Neural cell (in vitro differentiated cells): Measurements from ENCODE around the gene NLN. TPM values are rescaled to one million over a fixed set of nuclear protein-coding genes. Genes with fewer than 3 reads are reported as not detected.
"Not testable (repeated sequence)": the region's sequence is repeated elsewhere in the genome, so short reads cannot be mapped to it uniquely, and the experiment has no call there.

Source experiments
- H2AFZ ChIP-seq: fragments of 200-600, 300-800 bp; sonication (generic), shearing (Covaris generic); 2 replicates; pipeline ENCODE4 v1.6.0; 2014; ENCODE audit warnings: low read depth, mild to moderate bottlenecking, antibody characterized with exemption, low read length, moderate library complexity
- H3F3A ChIP-seq: fragments of 200-600 bp; shearing (Covaris generic); 2 replicates; pipeline ENCODE4 v1.6.1; 2016; ENCODE audit warnings: mild to moderate bottlenecking, moderate library complexity, mixed read lengths, antibody characterized with exemption, low read length; ENCODE audit not compliant: insufficient read depth, poor library complexity, severe bottlenecking
- H3K27ac ChIP-seq: fragments of 200-600, 300-800 bp; sonication (generic), shearing (Covaris generic); 2 replicates; pipeline ENCODE4 v1.5.1; 2014; ENCODE audit warnings: mild to moderate bottlenecking, low read length, moderate library complexity
- H3K27me3 ChIP-seq: fragments of 300-800, 200-600 bp; sonication (generic), shearing (Covaris generic); 2 replicates; pipeline ENCODE4 v1.6.0; 2014; ENCODE audit warnings: mild to moderate bottlenecking, low read depth, low read length, moderate library complexity; ENCODE audit not compliant: insufficient read depth
- H3K36me3 ChIP-seq: fragments of 300-800, 200-600 bp; sonication (generic), shearing (Covaris generic); 2 replicates; pipeline ENCODE4 v1.5.1; 2014; ENCODE audit warnings: mild to moderate bottlenecking, antibody characterized with exemption, low read length, moderate library complexity; ENCODE audit not compliant: insufficient read depth
- H3K4me2 ChIP-seq: fragments of 300-800, 200-600 bp; sonication (generic), shearing (Covaris generic); 2 replicates; pipeline ENCODE4 v1.6.0; 2014; ENCODE audit warnings: mild to moderate bottlenecking, low read length
- H3K4me3 ChIP-seq: fragments of 300-800, 200-600 bp; sonication (generic), shearing (Covaris generic); 2 replicates; pipeline ENCODE4 v1.5.1; 2014; ENCODE audit warnings: mild to moderate bottlenecking, low read length, moderate library complexity
- H3K79me2 ChIP-seq: fragments of 200-600 bp; shearing (Covaris generic); replicated peaks from 2 replicates; pipeline ENCODE4 v1.6.0; 2014; ENCODE audit warnings: mild to moderate bottlenecking, low read length, moderate library complexity; ENCODE audit not compliant: insufficient read depth
- H3K9ac ChIP-seq: fragments of 300-800, 200-600 bp; sonication (generic), shearing (Covaris generic); 2 replicates; pipeline ENCODE4 v1.6.1; 2016; ENCODE audit warnings: mild to moderate bottlenecking, low read length, mixed read lengths
- H3K9me2 ChIP-seq: fragments of 200-600 bp; shearing (Covaris generic); 2 replicates; pipeline ENCODE4 v1.6.1; 2016; ENCODE audit warnings: mild to moderate bottlenecking, low read length, mixed read lengths; ENCODE audit not compliant: insufficient read depth
- H3K9me3 ChIP-seq: fragments of 200-600, 300-800 bp; sonication (generic), shearing (Covaris generic); 2 replicates; pipeline ENCODE4 v1.6.1; 2016; ENCODE audit warnings: mild to moderate bottlenecking, mixed run types, low read length, moderate library complexity, mixed read lengths
- H4K20me1 ChIP-seq: fragments of 200-600 bp; shearing (Covaris generic); 2 replicates; pipeline ENCODE4 v1.6.1; 2016; ENCODE audit warnings: mild to moderate bottlenecking, mixed run types; ENCODE audit not compliant: insufficient read depth
- CTCF ChIP-seq: fragments of 450-650 bp; IDR thresholded peaks from 2 replicates; pipeline ENCODE4 v1.5.1; 2014; ENCODE audit warnings: antibody characterized with exemption, mild to moderate bottlenecking, moderate library complexity; ENCODE audit not compliant: poor library complexity, severe bottlenecking
- EP300 ChIP-seq: fragments of 450-650 bp; conservative IDR thresholded peaks from 2 replicates; pipeline ENCODE4 v1.6.1; 2014; ENCODE audit warnings: antibody characterized with exemption, mild to moderate bottlenecking, moderate library complexity; ENCODE audit not compliant: poor library complexity, severe bottlenecking
- EZH2 ChIP-seq: fragments of 200-600, 300-800 bp; shearing (Covaris generic), sonication (generic); IDR thresholded peaks from 2 replicates; pipeline ENCODE4 v1.6.1; 2014; ENCODE audit warnings: antibody characterized with exemption, low read length, borderline replicate concordance, mild to moderate bottlenecking; ENCODE audit not compliant: insufficient read depth, poor library complexity, severe bottlenecking
- MXI1 ChIP-seq: fragments of 450-650 bp; conservative IDR thresholded peaks from 2 replicates; pipeline ENCODE4 v1.6.1; 2014; ENCODE audit warnings: antibody characterized with exemption, mild to moderate bottlenecking; ENCODE audit not compliant: poor library complexity, severe bottlenecking
- POLR2AphosphoS5 ChIP-seq: IDR thresholded peaks from 2 replicates; pipeline ENCODE4 v1.6.1; 2012
- RAD21 ChIP-seq: fragments of 450-650 bp; conservative IDR thresholded peaks from 2 replicates; pipeline ENCODE4 v1.6.1; 2014; ENCODE audit warnings: antibody characterized with exemption, mild to moderate bottlenecking, moderate library complexity
- REST ChIP-seq: IDR thresholded peaks from 2 replicates; pipeline ENCODE4 v1.6.1; 2012; ENCODE audit warnings: borderline replicate concordance
- SMC3 ChIP-seq: fragments of 450-650 bp; conservative IDR thresholded peaks from 2 replicates; pipeline ENCODE4 v1.6.1; 2014; ENCODE audit warnings: antibody characterized with exemption, mild to moderate bottlenecking, moderate library complexity; ENCODE audit not compliant: poor library complexity
- TAF1 ChIP-seq: IDR thresholded peaks from 2 replicates; pipeline ENCODE4 v1.6.1; 2012; ENCODE audit warnings: low read depth
- polyA plus RNA-seq: library from polyadenylated mRNA; depleted of rRNA; stranded (reverse); fragments of >200 nt; gene quantifications from 2 replicates; pipeline ENCODE4 v1.2.3, GENCODE V29; 2014

NLN gene
- polyA plus RNA-seq, 1 donor from 2014 or later = 18.7 TPM

- not testable (repeated sequence) for H2AFZ ChIP-seq, H3K9me2 ChIP-seq, H3F3A ChIP-seq, H4K20me1 ChIP-seq, H3K4me2 ChIP-seq, H3K4me3 ChIP-seq, H3K27ac ChIP-seq, H3K27me3 ChIP-seq, H3K9me3 ChIP-seq, H3K79me2 ChIP-seq, H3K36me3 ChIP-seq, H3K9ac ChIP-seq
Measured at GRCh38 chr5:65844763-65845162, 122.8 kb downstream of the NLN start.

GRCh38 chr5:65846101-65846500 is 124.1 kb downstream of the NLN start:
- Histone ChIP-seq H3K9ac (no peak overlapping the region), H3K4me2 (no peak overlapping the region), H3K36me3 (no peaks in the 10 kb centered on the region), H3K27me3 (no peaks in the 10 kb centered on the region), H3K9me2 (no peaks in the 10 kb centered on the region), H2AFZ (no peak overlapping the region), H3K27ac (no peak overlapping the region), H3K79me2 (no peaks in the 10 kb centered on the region), H3K4me3 (no peak overlapping the region), H3K9me3 (no peaks in the 10 kb centered on the region), H4K20me1 (no peaks in the 10 kb centered on the region), H3F3A (no peaks in the 10 kb centered on the region)
- TF ChIP-seq EP300 = no peak
- TF ChIP-seq SMC3 = no peak
- no peak for TF ChIP-seq EZH2

GRCh38 chr5:65847019-65847418 is 125.0 kb downstream of the NLN start:
- not testable (repeated sequence) for H3K36me3 ChIP-seq

GRCh38 chr5:65849918-65850317 is 127.9 kb downstream of the NLN start:
- not testable (repeated sequence) for H3K27me3 ChIP-seq, H3F3A ChIP-seq, H3K4me2 ChIP-seq, H2AFZ ChIP-seq, H4K20me1 ChIP-seq, H3K27ac ChIP-seq, H3K9me3 ChIP-seq, H3K9ac ChIP-seq, H3K9me2 ChIP-seq, H3K36me3 ChIP-seq, H3K4me3 ChIP-seq, H3K79me2 ChIP-seq

More at GRCh38 chr5:65847019-65847418, 125.0 kb downstream of the NLN start:
- H3K9ac ChIP-seq, H3K4me3 ChIP-seq, H4K20me1 ChIP-seq, H3K9me2 ChIP-seq, H3K79me2 ChIP-seq, H3F3A ChIP-seq, H3K27ac ChIP-seq, H3K27me3 ChIP-seq, H3K4me2 ChIP-seq, H3K9me3 ChIP-seq, H2AFZ ChIP-seq: not testable (repeated sequence)

- no peaks in the 10 kb centered on the region for H3K9me3 ChIP-seq
- no peaks in the 10 kb centered on the region for H4K20me1 ChIP-seq
- no peak for TF ChIP-seq RAD21
- TF ChIP-seq TAF1 = no peak
- no peak for TF ChIP-seq EZH2
- TF ChIP-seq SMC3 = no peak
- no peak for TF ChIP-seq POLR2AphosphoS5
- no peak for TF ChIP-seq REST
- TF ChIP-seq CTCF = no peak
- no peak for TF ChIP-seq EP300
- no peak for TF ChIP-seq MXI1
- no peak overlapping the region for H2AFZ ChIP-seq
- no peak overlapping the region for H3K4me3 ChIP-seq
- H3K36me3 ChIP-seq = no peaks in the 10 kb centered on the region
- H3K9me2 ChIP-seq = no peaks in the 10 kb centered on the region
- no peaks in the 10 kb centered on the region for H3K79me2 ChIP-seq
- no peak overlapping the region for H3K4me2 ChIP-seq
- H3F3A ChIP-seq = no peaks in the 10 kb centered on the region
- no peaks in the 10 kb centered on the region for H3K27me3 ChIP-seq
- H3K9ac ChIP-seq = no peak overlapping the region
- H3K27ac ChIP-seq = no peak overlapping the region
Measured at GRCh38 chr5:65854925-65855324, 132.9 kb downstream of the NLN start.
